A549 (cell line): ENCODE results near the gene WTAP. TPM values are rescaled to one million over a fixed set of nuclear protein-coding genes. Genes with fewer than 3 reads are reported as not detected.
A peak's percentile ranks its signal among the peaks of the same experiment; 100 is the strongest.

Experiments used
- ATAC-seq, 2 experiments: fragments of 200-7000 bp in 1 of 2; fragments of >200 bp in 1 of 2; cut with Nextera tagmentation in 1 of 2; cut with Tn5 transposase in 1 of 2; 3 replicates each; pipeline versions ENCODE4 v1.8.0 to v1.9.1; 2018 to 2020; ENCODE audit warnings: mild to moderate bottlenecking in 1 of 2, moderate library complexity in 1 of 2
- CTCF ChIA-PET: fragments of 300-600 bp; sonication (Branson Sonifier 250); formaldehyde crosslinking; extraction: SDS; loops from one replicate; lab custom pipeline; 2021; ENCODE audit warnings: antibody characterized with exemption, inconsistent platforms; lab: Yijun Ruan, JAX
- POLR2A ChIA-PET: fragments of 350-600 bp; formaldehyde crosslinking; extraction: SDS; loops from one replicate; lab custom pipeline; 2021; ENCODE audit warnings: antibody characterized with exemption, inconsistent platforms; lab: Yijun Ruan, JAX
- DNase-seq, 2 experiments: peaks; one replicate each; pipeline versions ENCODE4 v3.0.0 to v3.0.0-alpha.2; 2011 to 2016; ENCODE audit warnings: low read depth in 1 of 2, low spot score in 1 of 2
- FAIRE-seq: peaks from 2 replicates; lab custom pipeline; 2011; peaks lifted over from hg19 to GRCh38; lab: Jason Lieb, UNC
- H3K27ac ChIP-seq, 2 experiments: fragments of >200 bp; sonication (Bioruptor Twin); formaldehyde crosslinking; 3 replicates each; pipeline ENCODE4 v1.5.1; 2016 to 2017
- H3K4me1 ChIP-seq: fragments of >200 bp; sonication (Bioruptor Twin); formaldehyde crosslinking; 3 replicates; pipeline ENCODE4 v1.6.1; 2016
- H3K4me2 ChIP-seq: fragments of >200 bp; sonication (Bioruptor Twin); formaldehyde crosslinking; 3 replicates; pipeline ENCODE4 v1.6.1; 2016
- H3K4me3 ChIP-seq: fragments of >200 bp; sonication (Bioruptor Twin); formaldehyde crosslinking; 3 replicates; pipeline ENCODE4 v1.5.1; 2016
- H3K9me3 ChIP-seq: fragments of >200 bp; sonication (Bioruptor Twin); formaldehyde crosslinking; 3 replicates; pipeline ENCODE4 v1.6.1; 2016
- BHLHE40 ChIP-seq: IDR thresholded peaks from 2 replicates; pipeline ENCODE4 v1.6.1; 2012; ENCODE audit warnings: low read depth, low read length, inconsistent platforms
- ESRRA ChIP-seq: fragments of 150-350 bp; IDR thresholded peaks from 2 replicates; pipeline ENCODE4 v1.6.1; 2014; ENCODE audit warnings: mild to moderate bottlenecking, low read length, borderline replicate concordance
- HEYL ChIP-seq: fragments of 250-450 bp; sonication (Bioruptor Pico); IDR thresholded peaks from 2 replicates; pipeline ENCODE4 v1.8.0; 2021; ENCODE audit warnings: mild to moderate bottlenecking, moderate library complexity
- HOXA7 ChIP-seq: fragments of 250-450 bp; sonication (Bioruptor Pico); IDR thresholded peaks from 2 replicates; pipeline ENCODE4 v1.5.0; 2020; ENCODE audit warnings: mild to moderate bottlenecking, moderate library complexity
- HOXB5 ChIP-seq: fragments of 250-450 bp; sonication (Bioruptor Pico); IDR thresholded peaks from 2 replicates; pipeline ENCODE4 v1.5.0; 2020; ENCODE audit warnings: mild to moderate bottlenecking, moderate library complexity
- JUN ChIP-seq, 2 experiments: fragments of >200 bp; sonication (Bioruptor Twin); formaldehyde crosslinking; IDR thresholded peaks; 2 replicates in 1 of 2; 3 replicates in 1 of 2; pipeline ENCODE4 v1.6.1; 2016 to 2017
- KDM1A ChIP-seq: fragments of 200-600 bp; sonication (generic); IDR thresholded peaks from 2 replicates; pipeline ENCODE4 v1.6.1; 2016; ENCODE audit warnings: low read depth, mild to moderate bottlenecking
- MAFK ChIP-seq: fragments of 450-650 bp; IDR thresholded peaks from 2 replicates; pipeline ENCODE4 v1.6.1; 2014; ENCODE audit not compliant: partially characterized antibody
- MAZ ChIP-seq: fragments of 150-350 bp; IDR thresholded peaks from 2 replicates; pipeline ENCODE4 v1.6.1; 2014; ENCODE audit warnings: antibody characterized with exemption, low read depth, low read length, borderline replicate concordance
- MYC ChIP-seq: IDR thresholded peaks from 2 replicates; pipeline ENCODE4 v1.6.1; 2012; ENCODE audit warnings: mild to moderate bottlenecking, inconsistent platforms, low read length, improper control_type of control experiment, borderline replicate concordance
- NR3C1 ChIP-seq: fragments of >200 bp; sonication (Bioruptor Twin); formaldehyde crosslinking; IDR thresholded peaks from 3 replicates; pipeline ENCODE4 v1.6.1; 2017
- PHF8 ChIP-seq: fragments of 200-600 bp; sonication (generic); IDR thresholded peaks from 2 replicates; pipeline ENCODE4 v1.6.1; 2016; ENCODE audit warnings: low read depth, mild to moderate bottlenecking, antibody characterized with exemption, moderate library complexity, borderline replicate concordance
- POLR2A ChIP-seq: IDR thresholded peaks from 2 replicates; pipeline ENCODE4 v1.6.1; 2012; ENCODE audit warnings: mild to moderate bottlenecking, low read length
- POLR2AphosphoS2 ChIP-seq: conservative IDR thresholded peaks from 2 replicates; pipeline ENCODE4 v1.6.1; 2012; ENCODE audit warnings: low read length, improper control_type of control experiment, inconsistent platforms
- ZNF302 ChIP-seq: fragments of 250-450 bp; sonication (Bioruptor Pico); IDR thresholded peaks from 2 replicates; pipeline ENCODE4 v1.9.0; 2021; ENCODE audit warnings: inconsistent platforms, mild to moderate bottlenecking, moderate library complexity
- WGBS: methylation state at CpG from one replicate; pipeline ENCODE4 v1.1.6; 2017; ENCODE audit errors: missing lambda C conversion rate; 5-methylcytosine and 5-hydroxymethylcytosine counted together
- polyA plus RNA-seq, 4 experiments: library from polyadenylated mRNA; depleted of rRNA in 3 of 4; stranded (reverse); fragments of >200 nt; fragmentation: RNase III in 1 of 4; extraction: RNeasy Plus Mini Kit Qiagen cat#74134 plus additional on column Dnase treatment in 1 of 4; gene quantifications; 2 replicates in 3 of 4; 3 replicates in 1 of 4; pipeline ENCODE4 v1.2.3, GENCODE V29; 2011 to 2017
- TF ChIP-seq, protein P1 (sequence below): IDR thresholded peaks from 2 replicates; pipeline ENCODE4 v1.6.1; 2012
- TF ChIP-seq, protein P2 (sequence below): fragments of 250-450 bp; sonication (Bioruptor Pico); IDR thresholded peaks from 2 replicates; pipeline ENCODE4 v1.5.0; 2020; ENCODE audit warnings: low read depth, mild to moderate bottlenecking, moderate library complexity
- TF ChIP-seq, protein P3 (sequence below): fragments of >200 bp; sonication (Bioruptor Twin); formaldehyde crosslinking; IDR thresholded peaks from 3 replicates; pipeline ENCODE4 v1.6.1; 2016
- TF ChIP-seq, protein P4 (sequence below): fragments of 250-450 bp; sonication (Bioruptor Pico); IDR thresholded peaks from 2 replicates; pipeline ENCODE4 v1.5.0; 2021; ENCODE audit warnings: mild to moderate bottlenecking, moderate library complexity, borderline replicate concordance
- TF ChIP-seq, protein P5 (sequence below): IDR thresholded peaks from 2 replicates; pipeline ENCODE4 v1.6.1; 2012; ENCODE audit warnings: low read depth, borderline replicate concordance

Gene WTAP
- polyA plus RNA-seq, 2 of the 4 experiments (the other 2 are of a cell fraction), result 42.4 to 53.2 TPM

DNA sequence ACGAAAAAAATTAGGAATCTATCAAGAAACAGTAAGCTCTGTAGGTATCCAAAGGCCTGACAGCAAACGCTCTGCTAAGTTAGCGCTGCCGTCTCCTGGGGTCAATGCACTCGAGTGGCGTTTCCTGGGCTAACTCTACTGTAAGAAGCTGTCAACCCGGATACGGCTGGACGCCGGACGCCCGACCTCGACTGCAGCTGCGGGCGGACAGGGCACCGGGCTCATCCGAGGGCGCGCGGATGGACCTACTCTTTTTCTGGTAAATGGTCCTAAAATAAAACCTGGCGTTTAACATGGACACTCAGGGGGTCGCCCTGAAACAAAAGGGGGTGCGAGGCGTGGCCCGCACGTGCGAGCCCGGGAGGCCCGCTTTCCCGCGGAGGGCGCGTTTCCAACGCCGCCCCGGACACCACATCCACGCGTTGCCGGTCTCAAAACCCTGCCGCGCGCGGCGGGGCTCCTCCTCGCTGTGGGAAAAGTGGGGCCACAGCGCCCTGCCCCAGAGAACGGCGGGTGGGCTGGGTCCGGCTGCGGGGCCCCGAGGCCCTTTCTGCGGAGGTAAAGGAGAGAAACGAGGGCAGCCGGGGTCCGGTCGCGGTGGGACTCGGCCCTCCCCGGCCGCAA, 61.6 kb downstream of the WTAP start:
- Histone ChIP-seq H3K27ac (peak overlapping the region; percentile 94 to 98), H3K9me3 (no peaks in the 10 kb centered on the region)
- ATAC-seq (no peak), FAIRE-seq (no peak)
- TF ChIP-seq HEYL (no peak), MYC (0 out of 2 replicates have a peak, but pooled peaks have one; percentile 34), ZNF302 (CRISPR knock-in tag) (no peak), PHF8 (0 out of 2 replicates have a peak, but pooled peaks have one; percentile 49)
- TF ChIP-seq, all 56 proteins: peak for 2
- CTCF ChIA-PET, result interaction anchor here (0.6 kb wide), 1 partner anchor 45 kb away, joined by 3 read pairs; no protein-coding TSS in a partner anchor
- peak; percentile 15 to 16 for DNase-seq
- H3K4me2 ChIP-seq, result peak overlapping the region; percentile 84
- H3K4me3 ChIP-seq, result peak overlapping the region; percentile 92
- POLR2A ChIA-PET, result interaction anchor here (0.9 to 2.9 kb wide), 3 partner anchors 27 to 62 kb away, joined by 3 to 15 read pairs (median 13); partner anchors contain the start of genes ACAT2 and WTAP
- 0% methylated on average over 21 of the region's 60 CpGs for WGBS
- peaks cover 38% of the 10 kb centered on the region for H3K4me1 ChIP-seq

DNA sequence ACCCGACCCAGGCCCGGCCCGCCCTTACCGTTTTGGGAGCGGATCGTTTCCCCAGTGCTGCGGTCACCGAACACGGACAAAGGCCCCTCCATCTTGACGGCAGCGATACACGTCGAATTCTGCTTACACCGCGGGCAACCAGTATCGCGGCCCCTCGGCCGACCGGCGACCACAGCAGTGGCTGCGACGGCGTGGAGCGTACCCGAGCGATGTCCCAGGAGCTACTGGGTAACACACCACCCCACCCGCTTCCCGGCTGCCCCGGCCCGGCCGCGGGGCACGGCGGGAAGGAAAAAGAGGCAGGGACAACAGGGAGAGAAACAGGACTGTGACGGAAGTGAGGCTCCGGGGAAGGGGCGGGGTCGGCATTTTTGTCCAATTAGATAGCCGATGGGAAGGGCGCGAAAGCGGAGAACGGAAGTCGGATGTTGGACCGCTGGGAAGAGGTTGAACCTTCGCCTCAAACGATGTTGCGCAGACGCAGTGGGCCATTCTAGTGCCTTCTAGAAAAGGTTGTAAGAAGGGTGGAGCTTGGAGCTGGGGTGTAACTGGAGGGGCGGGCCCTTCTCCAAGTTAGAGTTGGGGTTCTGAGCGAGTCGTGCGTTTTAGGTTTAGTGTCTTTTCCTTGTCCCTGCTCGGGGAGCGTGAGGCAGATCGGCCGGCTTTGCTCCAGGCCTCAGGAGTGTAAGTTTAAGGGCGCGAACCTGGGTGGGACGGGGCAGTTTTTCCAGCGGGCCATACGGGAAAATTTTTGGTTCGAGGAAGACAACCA, 62.3 kb downstream of the WTAP start, which contains the start of gene TCP1:
Gene TCP1, minus strand, starts transcription at position 226 of the 772 bp plus-strand sequence. Its CDS starts 134 bp downstream, at position 92.
- H3K4me3 ChIP-seq, result peak within 1 kb of the TSS; percentile 92
- H3K4me1 ChIP-seq, result peaks cover 42% of the 10 kb centered on the region
- ATAC-seq, result peak; percentile 90 to 91
- H3K9me3 ChIP-seq, result no peaks in the 10 kb centered on the region
- peak; percentile 85 to 98 for DNase-seq
- no peak for FAIRE-seq
- WGBS, result 2% methylated on average over 28 of the region's 64 CpGs
- TF ChIP-seq, protein P1, sequence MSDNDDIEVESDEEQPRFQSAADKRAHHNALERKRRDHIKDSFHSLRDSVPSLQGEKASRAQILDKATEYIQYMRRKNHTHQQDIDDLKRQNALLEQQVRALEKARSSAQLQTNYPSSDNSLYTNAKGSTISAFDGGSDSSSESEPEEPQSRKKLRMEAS, result peak; percentile 67
- TF ChIP-seq ESRRA (no peak), POLR2A (peak; percentile 95), HOXA7 (CRISPR knock-in tag) (no peak), HOXB5 (CRISPR knock-in tag) (0 out of 2 replicates have a peak, but pooled peaks have one; percentile 59), NR3C1 (no peak), MYC (no peak), KDM1A (no peak), POLR2AphosphoS2 (no peak), JUN (IDR thresholded peaks at IDR 0.05) (peak in 1 of 2 experiments; percentile 56; a peak in 3 of 5 replicates), MAFK (peak; percentile 57), BHLHE40 (no peak), MAZ (no peak)
- TF ChIP-seq, protein P2, sequence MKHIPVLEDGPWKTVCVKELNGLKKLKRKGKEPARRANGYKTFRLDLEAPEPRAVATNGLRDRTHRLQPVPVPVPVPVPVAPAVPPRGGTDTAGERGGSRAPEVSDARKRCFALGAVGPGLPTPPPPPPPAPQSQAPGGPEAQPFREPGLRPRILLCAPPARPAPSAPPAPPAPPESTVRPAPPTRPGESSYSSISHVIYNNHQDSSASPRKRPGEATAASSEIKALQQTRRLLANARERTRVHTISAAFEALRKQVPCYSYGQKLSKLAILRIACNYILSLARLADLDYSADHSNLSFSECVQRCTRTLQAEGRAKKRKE, result no peak
- TF ChIP-seq, protein P3, sequence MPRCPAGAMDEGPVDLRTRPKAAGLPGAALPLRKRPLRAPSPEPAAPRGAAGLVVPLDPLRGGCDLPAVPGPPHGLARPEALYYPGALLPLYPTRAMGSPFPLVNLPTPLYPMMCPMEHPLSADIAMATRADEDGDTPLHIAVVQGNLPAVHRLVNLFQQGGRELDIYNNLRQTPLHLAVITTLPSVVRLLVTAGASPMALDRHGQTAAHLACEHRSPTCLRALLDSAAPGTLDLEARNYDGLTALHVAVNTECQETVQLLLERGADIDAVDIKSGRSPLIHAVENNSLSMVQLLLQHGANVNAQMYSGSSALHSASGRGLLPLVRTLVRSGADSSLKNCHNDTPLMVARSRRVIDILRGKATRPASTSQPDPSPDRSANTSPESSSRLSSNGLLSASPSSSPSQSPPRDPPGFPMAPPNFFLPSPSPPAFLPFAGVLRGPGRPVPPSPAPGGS, result no peak
- TF ChIP-seq, protein P4, sequence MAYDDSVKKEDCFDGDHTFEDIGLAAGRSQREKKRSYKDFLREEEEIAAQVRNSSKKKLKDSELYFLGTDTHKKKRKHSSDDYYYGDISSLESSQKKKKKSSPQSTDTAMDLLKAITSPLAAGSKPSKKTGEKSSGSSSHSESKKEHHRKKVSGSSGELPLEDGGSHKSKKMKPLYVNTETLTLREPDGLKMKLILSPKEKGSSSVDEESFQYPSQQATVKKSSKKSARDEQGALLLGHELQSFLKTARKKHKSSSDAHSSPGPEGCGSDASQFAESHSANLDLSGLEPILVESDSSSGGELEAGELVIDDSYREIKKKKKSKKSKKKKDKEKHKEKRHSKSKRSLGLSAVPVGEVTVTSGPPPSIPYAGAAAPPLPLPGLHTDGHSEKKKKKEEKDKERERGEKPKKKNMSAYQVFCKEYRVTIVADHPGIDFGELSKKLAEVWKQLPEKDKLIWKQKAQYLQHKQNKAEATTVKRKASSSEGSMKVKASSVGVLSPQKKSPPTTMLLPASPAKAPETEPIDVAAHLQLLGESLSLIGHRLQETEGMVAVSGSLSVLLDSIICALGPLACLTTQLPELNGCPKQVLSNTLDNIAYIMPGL, result no peak
- TF ChIP-seq, protein P5, sequence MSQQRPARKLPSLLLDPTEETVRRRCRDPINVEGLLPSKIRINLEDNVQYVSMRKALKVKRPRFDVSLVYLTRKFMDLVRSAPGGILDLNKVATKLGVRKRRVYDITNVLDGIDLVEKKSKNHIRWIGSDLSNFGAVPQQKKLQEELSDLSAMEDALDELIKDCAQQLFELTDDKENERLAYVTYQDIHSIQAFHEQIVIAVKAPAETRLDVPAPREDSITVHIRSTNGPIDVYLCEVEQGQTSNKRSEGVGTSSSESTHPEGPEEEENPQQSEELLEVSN, result peak; percentile 87
- POLR2A ChIA-PET, result interaction anchor here (0.6 to 2.9 kb wide), 11 partner anchors 11 to 97 kb away, joined by 3 to 15 read pairs (median 5); partner anchors contain the start of genes ACAT2, SOD2 and WTAP
- peak within 1 kb of the TSS; percentile 95 to 99 for H3K27ac ChIP-seq
- CTCF ChIA-PET, result no interaction called here
- H3K4me2 ChIP-seq, result peak within 1 kb of the TSS; percentile 96
